Suprapubic skin (tissue), 4 donors: Measurements from ENCODE around the gene TMEM187. TPM values are rescaled to one million over a fixed set of nuclear protein-coding genes. Genes with fewer than 3 reads are reported as not detected.

Experiments used
- DNase-seq, 2 donors: peaks; one replicate each; pipeline ENCODE4 v3.0.0-alpha.2; 2019; ENCODE audit warnings: low spot score in 2 of 2
- H3K27ac ChIP-seq: fragments of 200-600 bp; sonication (generic); one replicate; pipeline ENCODE4 v1.5.1; 2019
- H3K27me3 ChIP-seq: fragments of 200-600 bp; sonication (generic); one replicate; pipeline ENCODE4 v1.5.1; 2019
- H3K36me3 ChIP-seq: fragments of 200-600 bp; sonication (generic); one replicate; pipeline ENCODE4 v1.5.1; 2019
- H3K4me1 ChIP-seq: fragments of 200-600 bp; sonication (generic); one replicate; pipeline ENCODE4 v1.5.1; 2019
- H3K4me3 ChIP-seq: fragments of 200-600 bp; sonication (generic); one replicate; pipeline ENCODE4 v1.5.1; 2019; ENCODE audit warnings: mild to moderate bottlenecking
- H3K9me3 ChIP-seq: fragments of 200-600 bp; sonication (generic); one replicate; pipeline ENCODE4 v1.5.1; 2019
- CTCF ChIP-seq, 2 donors: fragments of 200-600 bp in 1 of 2; fragments of 450-650 bp in 1 of 2; sonication (generic) in 1 of 2; IDR thresholded peaks; one replicate each; pipeline ENCODE4 v1.5.1; 2016 to 2019; ENCODE audit warnings: antibody characterized with exemption in 2 of 2, mild to moderate bottlenecking in 1 of 2, moderate library complexity in 1 of 2
- EP300 ChIP-seq: sonication (generic); formaldehyde crosslinking; IDR thresholded peaks from one replicate; pipeline ENCODE4 v1.6.1; 2017; ENCODE audit warnings: antibody characterized with exemption
- POLR2A ChIP-seq, 2 donors: fragments of 450-650 bp; IDR thresholded peaks; one replicate each; pipeline ENCODE4 v1.6.1; 2017; ENCODE audit warnings: antibody characterized with exemption in 2 of 2, mild to moderate bottlenecking in 2 of 2, moderate library complexity in 2 of 2
- POLR2AphosphoS5 ChIP-seq, 3 donors: sonication (generic); formaldehyde crosslinking; IDR thresholded peaks; one replicate each; pipeline ENCODE4 v1.6.1; 2017; ENCODE audit warnings: antibody characterized with exemption in 3 of 3
- WGBS: methylation state at CpG from one replicate; pipeline ENCODE4 v1.1.5; 2018; 5-methylcytosine and 5-hydroxymethylcytosine counted together
- total RNA-seq, 4 donors: library from RNA; depleted of rRNA; stranded (reverse); fragments of >200 nt; gene quantifications; one replicate each; pipeline ENCODE4 v1.1.0, GENCODE V29; 2016

Gene TMEM187
- total RNA-seq, 4 donors from 2014 or later: 7.8 to 10.7 (median 8.6) TPM

DNA sequence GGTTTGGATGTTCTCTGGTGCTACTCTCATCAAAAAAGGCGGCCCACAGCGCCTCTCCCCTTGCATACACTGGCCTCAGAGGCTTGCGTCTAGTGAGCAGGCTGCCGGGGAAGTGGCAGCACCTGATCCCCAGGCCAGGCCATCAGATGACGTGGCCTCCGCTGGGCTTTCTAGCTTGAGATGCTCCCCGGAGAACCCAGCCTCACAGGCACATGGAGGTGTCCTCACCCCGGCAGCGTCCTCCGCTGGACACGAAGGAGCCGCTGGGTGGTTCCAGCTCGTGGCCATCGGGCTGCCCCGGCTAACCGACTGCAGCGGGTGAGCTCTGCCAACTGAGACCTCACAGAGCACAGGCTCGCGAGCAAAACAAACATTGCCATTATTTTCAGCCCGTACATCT, 34.4 kb downstream of the TMEM187 start:
- WGBS: 93% methylated on average over 14 of the region's 20 CpGs
- Histone ChIP-seq H3K27me3 (no peaks in the 10 kb centered on the region), H3K9me3 (no peaks in the 10 kb centered on the region), H3K27ac (no peak overlapping the region), H3K4me1 (no peaks in the 10 kb centered on the region), H3K36me3 (peaks cover 4% of the 10 kb centered on the region), H3K4me3 (no peak overlapping the region)
- DNase-seq: no peak
- TF ChIP-seq POLR2AphosphoS5 (IDR thresholded peaks at IDR 0.05) (no peak), CTCF (IDR thresholded peaks at IDR 0.05) (no peak), POLR2A (IDR thresholded peaks at IDR 0.05) (no peak), EP300 (no peak)

- TF ChIP-seq EP300: no peak
- TF ChIP-seq POLR2A (IDR thresholded peaks at IDR 0.05): no peak
- Histone ChIP-seq H3K27me3 (no peaks in the 10 kb centered on the region), H3K4me3 (no peak overlapping the region), H3K27ac (no peak overlapping the region), H3K36me3 (peaks cover 6% of the 10 kb centered on the region), H3K9me3 (no peaks in the 10 kb centered on the region), H3K4me1 (peaks cover 7% of the 10 kb centered on the region)
- DNase-seq: no peak
- 73% methylated on average over 4 of the region's 4 CpGs for WGBS
Measured at GRCh38 chrX:154008521-154008920, 36.0 kb downstream of the TMEM187 start.

GRCh38 chrX:154010330-154011087, 38.0 kb downstream of the TMEM187 start:
- TF ChIP-seq CTCF (IDR thresholded peaks at IDR 0.05) (no peak), EP300 (no peak), POLR2AphosphoS5 (IDR thresholded peaks at IDR 0.05) (no peak), POLR2A (IDR thresholded peaks at IDR 0.05) (no peak)
- Histone ChIP-seq H3K36me3 (peaks cover 13% of the 10 kb centered on the region), H3K27ac (no peak overlapping the region)

GRCh38 chrX:154011376-154012335, 39.1 kb downstream of the TMEM187 start:
- DNase-seq: no peak
- Histone ChIP-seq H3K27me3 (no peaks in the 10 kb centered on the region), H3K36me3 (peaks cover 25% of the 10 kb centered on the region), H3K27ac (no peak overlapping the region), H3K4me3 (no peak overlapping the region), H3K9me3 (no peaks in the 10 kb centered on the region), H3K4me1 (peaks cover 11% of the 10 kb centered on the region)
- TF ChIP-seq CTCF (IDR thresholded peaks at IDR 0.05) (no peak), POLR2AphosphoS5 (IDR thresholded peaks at IDR 0.05) (no peak), POLR2A (IDR thresholded peaks at IDR 0.05) (no peak), EP300 (no peak)
- WGBS: 87% methylated on average over 11 of the region's 18 CpGs

More at GRCh38 chrX:154010330-154011087, 38.0 kb downstream of the TMEM187 start:
- peaks cover 11% of the 10 kb centered on the region for H3K4me1 ChIP-seq
- no peak for DNase-seq
- no peak overlapping the region for H3K4me3 ChIP-seq
- H3K27me3 ChIP-seq: no peaks in the 10 kb centered on the region
- 84% methylated on average over 12 of the region's 18 CpGs for WGBS
- H3K9me3 ChIP-seq: no peaks in the 10 kb centered on the region

DNA sequence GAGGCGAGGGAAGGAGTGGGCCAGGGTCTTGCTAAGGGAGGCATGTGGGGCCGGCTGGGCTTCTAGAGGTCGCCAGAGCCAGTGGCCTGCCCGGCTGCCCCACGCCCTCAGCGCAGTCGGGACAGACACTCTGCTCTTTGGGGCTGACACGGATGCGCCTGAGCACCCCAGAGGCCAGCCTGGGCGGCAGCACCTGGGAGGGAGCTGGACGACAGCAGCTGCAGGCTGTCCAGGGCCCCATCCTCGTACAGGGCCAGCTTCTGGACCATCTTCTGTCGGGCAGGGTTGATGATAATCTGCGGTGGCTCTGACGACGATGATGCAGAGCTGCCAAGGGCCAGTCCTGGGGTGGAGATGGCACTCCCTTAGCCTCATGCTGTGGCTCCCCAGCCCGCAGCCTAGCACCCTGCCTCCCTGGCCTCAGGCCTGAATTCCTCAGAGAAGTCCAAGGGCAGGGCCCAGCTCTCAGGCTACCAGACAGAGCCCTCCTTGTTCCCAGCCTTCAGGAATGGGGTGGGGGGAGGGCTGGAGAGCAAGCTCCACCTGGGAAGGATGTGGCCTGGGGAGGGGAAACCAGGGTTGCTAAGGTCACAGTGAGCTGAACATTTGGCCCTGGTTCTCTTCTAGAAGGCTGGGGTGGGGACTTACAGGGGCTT, 39.9 kb downstream of the TMEM187 start:
- 80% methylated on average over 3 of the region's 17 CpGs for WGBS
- H3K36me3 ChIP-seq: peaks cover 31% of the 10 kb centered on the region

More for the DNA sequence above, 39.9 kb downstream of the TMEM187 start:
- H3K27me3 ChIP-seq: no peaks in the 10 kb centered on the region
- H3K27ac ChIP-seq: peak overlapping the region; percentile 48
- H3K4me1 ChIP-seq: peaks cover 11% of the 10 kb centered on the region
- no peaks in the 10 kb centered on the region for H3K9me3 ChIP-seq
- TF ChIP-seq POLR2AphosphoS5 (IDR thresholded peaks at IDR 0.05) (no peak), CTCF (IDR thresholded peaks at IDR 0.05) (no peak), EP300 (no peak), POLR2A (IDR thresholded peaks at IDR 0.05) (no peak)
- DNase-seq: no peak
- H3K4me3 ChIP-seq: no peak overlapping the region
